Keratinocyte (primary cell): ENCODE measurements around the gene SYNPR. TPM values are rescaled to one million over a fixed set of nuclear protein-coding genes. Genes with fewer than 3 reads are reported as not detected.

ENCODE experiments used
- DNase-seq: peaks from one replicate; pipeline ENCODE4 v3.0.0-alpha.2; 2011; ENCODE audit warnings: low read depth, missing footprints, low spot score
- FAIRE-seq: peaks from 2 replicates; lab custom pipeline; 2011; peaks lifted over from hg19 to GRCh38; lab: Jason Lieb, UNC
- H2AFZ ChIP-seq: 2 replicates; pipeline ENCODE4 v1.6.0; 2012; ENCODE audit warnings: low read length, control low read depth, inconsistent platforms; ENCODE audit not compliant: control insufficient read depth
- H3K27ac ChIP-seq: 2 replicates; pipeline ENCODE4 v1.5.1; 2011; ENCODE audit warnings: low read length; ENCODE audit not compliant: control insufficient read depth, insufficient read depth
- H3K27me3 ChIP-seq: 3 replicates; pipeline ENCODE4 v1.6.0; 2011; ENCODE audit warnings: low read length; ENCODE audit not compliant: control insufficient read depth, insufficient read depth; ENCODE audit errors: extremely low read depth
- H3K36me3 ChIP-seq, 2 experiments: 2 replicates in 1 of 2; 3 replicates in 1 of 2; pipeline ENCODE4 v1.5.1; 2011; ENCODE audit warnings: low read length in 2 of 2, mild to moderate bottlenecking in 1 of 2; ENCODE audit not compliant: control insufficient read depth in 2 of 2, insufficient read depth in 2 of 2; ENCODE audit errors: extremely low read depth in 1 of 2
- H3K4me1 ChIP-seq: 3 replicates; pipeline ENCODE4 v1.5.1; 2011; ENCODE audit warnings: low read length; ENCODE audit not compliant: control insufficient read depth, insufficient read depth; ENCODE audit errors: extremely low read depth
- H3K4me2 ChIP-seq: 3 replicates; pipeline ENCODE4 v1.6.0; 2011; ENCODE audit warnings: low read depth, low read length; ENCODE audit not compliant: control insufficient read depth, insufficient read depth; ENCODE audit errors: extremely low read depth
- H3K4me3 ChIP-seq, 3 experiments: fragments of 200-600 bp in 1 of 3; sonication (generic) in 1 of 3; 2 replicates in 2 of 3; 3 replicates in 1 of 3; pipeline ENCODE4 v1.5.1; 2011 to 2016; ENCODE audit warnings: low read length in 3 of 3, mild to moderate bottlenecking in 3 of 3, control low read depth in 2 of 3, inconsistent platforms in 1 of 3, low read depth in 1 of 3, mixed read lengths in 1 of 3, mixed run types in 1 of 3, moderate library complexity in 1 of 3; ENCODE audit not compliant: control insufficient read depth in 2 of 3, insufficient read depth in 2 of 3; ENCODE audit errors: extremely low read depth in 1 of 3
- H3K79me2 ChIP-seq: 2 replicates; pipeline ENCODE4 v1.6.0; 2012; ENCODE audit warnings: low read length; ENCODE audit not compliant: control insufficient read depth, insufficient read depth
- H3K9ac ChIP-seq: 3 replicates; pipeline ENCODE4 v1.6.0; 2011; ENCODE audit warnings: low read length; ENCODE audit not compliant: control insufficient read depth, insufficient read depth; ENCODE audit errors: extremely low read depth
- H3K9me1 ChIP-seq: 3 replicates; pipeline ENCODE4 v1.6.0; 2011; ENCODE audit warnings: low read length; ENCODE audit not compliant: control insufficient read depth, insufficient read depth; ENCODE audit errors: extremely low read depth
- H3K9me3 ChIP-seq: 2 replicates; pipeline ENCODE4 v1.5.1; 2012; ENCODE audit warnings: low read depth, low read length; ENCODE audit not compliant: control insufficient read depth
- H4K20me1 ChIP-seq: 3 replicates; pipeline ENCODE4 v1.6.0; 2011; ENCODE audit warnings: low read length; ENCODE audit not compliant: control insufficient read depth, insufficient read depth; ENCODE audit errors: extremely low read depth
- CTCF ChIP-seq, 3 experiments: IDR thresholded peaks in 1 of 3; conservative IDR thresholded peaks in 1 of 3; optimal IDR thresholded peaks in 1 of 3; 2 replicates in 2 of 3; 3 replicates in 1 of 3; pipeline versions ENCODE3 to v1.5.1; 2011; ENCODE audit warnings: low read length in 3 of 3, mild to moderate bottlenecking in 3 of 3, moderate library complexity in 2 of 3, control low read depth in 1 of 3, inconsistent platforms in 1 of 3; ENCODE audit not compliant: insufficient read depth in 2 of 3; ENCODE audit errors: extremely low read depth in 1 of 3
- EZH2 ChIP-seq: IDR thresholded peaks from one replicate; pipeline ENCODE4 v1.6.1; 2012; ENCODE audit warnings: inconsistent platforms, mild to moderate bottlenecking, low read length, moderate library complexity
- dilution Hi-C: fragments of 300-500 bp; cut with MboI; formaldehyde crosslinking; loops from one replicate; pipeline ENCODE4 v1.7.0; 2020; ENCODE audit warnings: low sequenced_read_pairs; ENCODE audit not compliant: extremely low pct_ligation_motif_present
- polyA plus RNA-seq, 5 experiments: library from polyadenylated mRNA; depleted of rRNA in 3 of 5; stranded (reverse) in 3 of 5; stranded (forward) in 1 of 5; unstranded in 1 of 5; fragments of >200 nt; gene quantifications; 1 replicate in 1 of 5; 2 replicates in 3 of 5; 3 replicates in 1 of 5; pipeline versions ENCODE4 v1.2.1 to v1.2.3, GENCODE V29; 2011 to 2012; ENCODE audit warnings: missing spikeins in 2 of 5, low read depth in 1 of 5, low replicate concordance in 1 of 5

Gene SYNPR
- polyA plus RNA-seq, 1 donor (not counting 4 experiments of a cell fraction or from before 2014, with no cell fraction given), result not detected

DNA sequence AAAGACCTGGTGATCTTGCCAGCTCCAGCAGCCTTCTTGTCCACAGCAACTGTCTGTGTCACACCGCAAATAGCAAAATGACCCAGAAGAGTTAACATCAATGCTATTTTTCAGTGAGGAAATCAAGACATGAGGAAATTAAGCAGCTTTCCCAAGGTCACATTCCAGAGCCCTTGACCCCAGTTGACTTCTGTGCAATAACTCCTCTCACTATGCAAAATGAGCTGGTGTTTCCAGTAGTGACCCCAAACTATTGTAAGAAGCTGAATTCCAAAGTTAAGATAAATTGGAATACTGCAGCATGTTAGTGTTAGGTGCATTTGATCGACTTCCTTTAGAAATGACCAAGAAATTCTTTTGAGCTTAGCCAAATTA lies 201.5 kb downstream of the SYNPR start:
- Histone ChIP-seq H3K79me2 (no peaks in the 10 kb centered on the region), H3K4me2 (no peak overlapping the region), H4K20me1 (no peaks in the 10 kb centered on the region), H3K4me1 (no peaks in the 10 kb centered on the region), H3K27ac (no peak overlapping the region), H3K9me1 (no peaks in the 10 kb centered on the region), H2AFZ (no peak overlapping the region), H3K9me3 (no peaks in the 10 kb centered on the region), H3K36me3 (no peaks in the 10 kb centered on the region), H3K9ac (no peak overlapping the region), H3K27me3 (no peaks in the 10 kb centered on the region), H3K4me3 (no peak overlapping the region)
- TF ChIP-seq EZH2, result no peak
- no peak for TF ChIP-seq CTCF (optimal IDR thresholded peaks at IDR 0.05 in 1 of 3, IDR thresholded peaks at IDR 0.05 in 1 of 3, conservative IDR thresholded peaks at IDR 0.05 in 1 of 3; ENCODE audit: extremely low read depth in 1 of 3, insufficient read depth in 2 of 3, low read length in 3 of 3)
- no peak for DNase-seq
- dilution Hi-C loops, result no loop called here
- FAIRE-seq, result no peak

GRCh38 chr3:63481627-63482026 lies 203.5 kb downstream of the SYNPR start:
- Histone ChIP-seq H3K79me2 (no peaks in the 10 kb centered on the region), H3K4me3 (no peak overlapping the region), H3K4me2 (no peak overlapping the region), H3K27ac (no peak overlapping the region), H3K4me1 (no peaks in the 10 kb centered on the region), H3K9me1 (no peaks in the 10 kb centered on the region), H2AFZ (no peak overlapping the region), H3K9me3 (no peaks in the 10 kb centered on the region), H3K9ac (no peak overlapping the region), H3K36me3 (no peaks in the 10 kb centered on the region), H3K27me3 (no peaks in the 10 kb centered on the region), H4K20me1 (no peaks in the 10 kb centered on the region)
- DNase-seq (no peak), FAIRE-seq (no peak)
- TF ChIP-seq EZH2 (no peak), CTCF (optimal IDR thresholded peaks at IDR 0.05 in 1 of 3, IDR thresholded peaks at IDR 0.05 in 1 of 3, conservative IDR thresholded peaks at IDR 0.05 in 1 of 3; ENCODE audit: extremely low read depth in 1 of 3, insufficient read depth in 2 of 3, low read length in 3 of 3) (no peak)
- dilution Hi-C loops, result no loop called here
